Suppressor macrophage (primary cell): ENCODE measurements around the gene CBX7.
A peak's percentile ranks its signal among the peaks of the same experiment; 100 is the strongest.
"Not testable (repeated sequence)": the region's sequence is repeated elsewhere in the genome, so short reads cannot be mapped to it uniquely, and the experiment has no call there.

ENCODE experiments used
- DNase-seq, 4 experiments: peaks; one replicate each; pipeline ENCODE4 v3.0.0-alpha.2; 2020 to 2022

Gene CBX7

GRCh38 chr22:39174498-39175352, 22.2 kb upstream of the CBX7 start:
- DNase-seq: peak; percentile 41 to 66 (median 60)

DNA sequence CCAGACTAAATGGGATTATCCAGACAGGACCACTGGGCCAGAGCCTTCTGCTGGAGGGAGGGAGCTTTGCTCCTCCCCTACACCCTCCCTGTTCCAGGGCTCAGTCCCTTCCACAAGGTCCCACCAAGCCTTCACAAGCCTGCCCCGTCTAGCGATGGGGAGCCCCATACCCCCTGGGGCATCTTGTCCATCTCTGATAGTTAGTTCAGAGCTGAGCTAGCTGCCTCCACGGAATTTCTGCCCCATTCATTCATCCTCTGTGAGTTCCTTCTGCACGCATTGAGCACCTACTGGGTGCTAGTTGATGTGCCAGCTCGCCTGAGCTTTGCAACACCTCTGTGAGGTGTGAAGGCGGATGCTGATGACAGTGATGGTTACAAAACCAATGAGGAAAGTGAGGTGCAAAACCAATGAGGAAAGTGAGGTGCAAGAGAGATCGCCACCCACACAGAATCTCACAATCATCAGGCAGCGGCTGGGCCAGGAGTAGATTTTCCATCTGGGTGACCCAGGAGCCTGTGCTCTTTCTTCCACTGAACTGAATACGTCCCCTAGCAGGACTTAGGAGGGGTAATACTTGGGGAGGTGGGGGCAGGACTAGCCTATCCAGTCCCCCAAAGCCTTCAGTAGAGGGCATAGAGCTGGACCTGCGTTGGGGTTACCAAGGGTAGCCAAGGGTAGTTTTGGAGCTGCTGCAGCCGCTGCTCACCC, 21.5 kb upstream of the CBX7 start:
- peak in 1 of 4 experiments; percentile 27 for DNase-seq

DNA sequence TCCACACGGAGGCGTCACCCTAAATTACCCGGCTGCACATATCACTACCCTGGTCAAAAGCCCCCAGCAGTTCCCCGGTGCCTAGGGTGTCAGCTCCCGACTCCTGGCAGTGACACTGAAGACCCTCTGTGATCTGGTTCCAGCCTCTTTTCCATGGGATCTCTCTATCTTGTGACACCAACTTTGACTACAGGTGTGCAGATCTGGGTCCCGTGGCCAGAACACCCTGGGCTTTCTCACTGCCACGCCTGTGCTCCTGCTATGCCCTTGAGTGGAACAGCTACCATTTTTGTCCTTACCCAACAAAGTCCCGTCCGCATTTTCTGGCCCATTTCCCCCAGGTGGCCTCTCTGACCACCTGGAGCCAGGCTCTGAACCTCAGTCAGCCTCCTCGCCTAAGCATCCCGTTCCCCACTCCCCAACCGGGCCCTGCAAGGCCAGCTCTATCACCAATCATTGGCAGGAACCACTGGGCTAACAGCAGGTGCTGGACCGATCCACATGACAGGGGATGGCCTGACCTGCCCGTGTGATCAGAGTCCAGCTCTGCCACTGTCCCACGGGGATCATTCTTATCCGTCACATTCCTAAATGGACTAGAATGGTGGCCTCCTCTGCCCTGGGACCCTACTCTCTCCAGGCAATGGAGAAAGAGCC, 20.7 kb upstream of the CBX7 start:
- no peak for DNase-seq

- not testable (repeated sequence) for DNase-seq
Measured at GRCh38 chr22:39172265-39173049, 20.0 kb upstream of the CBX7 start.

DNA sequence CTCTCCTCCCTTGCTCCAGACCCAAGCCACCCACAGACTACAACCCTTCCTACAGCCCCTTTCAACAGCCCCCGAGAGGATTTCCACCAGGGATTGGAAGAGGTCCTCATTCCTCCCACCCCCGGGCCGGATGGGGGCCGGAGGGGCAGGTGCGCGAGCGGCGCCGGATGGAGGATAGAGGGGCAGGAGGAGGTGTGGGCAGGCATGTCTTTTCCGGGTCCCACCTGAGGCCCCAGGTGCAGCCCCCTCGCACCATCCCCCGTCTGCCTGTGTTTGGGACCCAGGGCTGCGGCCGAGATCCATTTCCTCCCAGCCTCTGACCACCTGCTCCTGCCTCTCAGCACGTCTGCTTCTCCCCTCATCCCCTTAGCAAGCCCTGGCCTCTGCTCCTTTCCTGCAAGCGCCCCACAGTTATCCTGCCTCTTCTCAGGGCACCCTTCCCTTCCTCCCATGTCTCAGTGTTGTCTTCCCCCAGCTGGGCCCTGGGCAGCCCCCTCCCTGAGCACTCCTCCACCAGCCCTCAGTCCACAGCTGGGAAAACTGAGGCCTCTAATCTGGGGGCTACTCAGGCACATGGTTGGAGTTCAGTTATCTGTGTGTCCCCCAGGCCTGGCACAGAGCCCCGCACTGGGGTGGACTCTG, 19.3 kb upstream of the CBX7 start:
- no peak for DNase-seq

GRCh38 chr22:39170825-39171622, 18.5 kb upstream of the CBX7 start:
- DNase-seq: peak; percentile 83 to 94 (median 92)

GRCh38 chr22:39169797-39170466, 17.5 kb upstream of the CBX7 start:
- DNase-seq: no peak

GRCh38 chr22:39166547-39166946, 14.1 kb upstream of the CBX7 start:
- DNase-seq: no peak

DNA sequence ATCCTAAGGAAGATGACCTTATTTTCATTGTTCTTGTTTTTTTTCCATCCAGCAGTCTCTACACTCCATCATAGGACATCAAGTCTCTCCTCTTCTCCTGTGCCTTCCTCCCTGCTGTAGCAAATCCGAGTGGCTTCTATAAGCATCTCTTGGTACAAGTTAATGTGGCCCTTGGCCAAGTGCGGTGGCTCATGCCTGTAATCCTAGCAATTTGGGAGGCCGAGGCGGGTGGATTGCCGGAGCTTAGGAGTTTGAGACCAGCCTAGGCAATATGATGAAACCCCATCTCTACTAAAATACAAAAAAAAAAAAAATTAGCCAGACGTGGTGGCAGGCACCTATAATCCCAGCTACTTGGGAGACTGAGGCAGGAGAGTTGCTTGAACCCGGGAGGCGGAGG, 3.6 kb upstream of the CBX7 start:
- DNase-seq: not testable (repeated sequence)

DNA sequence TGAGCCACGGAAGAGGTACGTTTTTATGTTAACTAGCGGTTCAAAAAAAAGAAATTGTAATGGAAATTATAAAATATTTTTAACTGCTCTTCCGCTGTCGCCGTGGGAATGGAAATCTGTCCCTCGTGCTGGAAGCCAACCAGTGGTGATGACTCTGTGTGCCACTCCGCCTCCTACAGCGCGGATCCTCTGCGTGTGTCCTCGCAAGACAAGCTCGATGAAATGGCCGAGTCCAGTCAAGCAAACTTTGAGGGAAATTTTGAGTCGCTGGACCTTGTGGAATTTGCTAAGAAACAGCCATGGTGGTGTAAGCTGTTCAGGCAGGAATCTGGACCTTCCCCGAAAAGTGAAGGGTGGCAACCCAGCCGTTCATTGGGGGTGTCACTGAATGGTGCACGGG, 2.9 kb upstream of the CBX7 start:
- no peak for DNase-seq

DNA sequence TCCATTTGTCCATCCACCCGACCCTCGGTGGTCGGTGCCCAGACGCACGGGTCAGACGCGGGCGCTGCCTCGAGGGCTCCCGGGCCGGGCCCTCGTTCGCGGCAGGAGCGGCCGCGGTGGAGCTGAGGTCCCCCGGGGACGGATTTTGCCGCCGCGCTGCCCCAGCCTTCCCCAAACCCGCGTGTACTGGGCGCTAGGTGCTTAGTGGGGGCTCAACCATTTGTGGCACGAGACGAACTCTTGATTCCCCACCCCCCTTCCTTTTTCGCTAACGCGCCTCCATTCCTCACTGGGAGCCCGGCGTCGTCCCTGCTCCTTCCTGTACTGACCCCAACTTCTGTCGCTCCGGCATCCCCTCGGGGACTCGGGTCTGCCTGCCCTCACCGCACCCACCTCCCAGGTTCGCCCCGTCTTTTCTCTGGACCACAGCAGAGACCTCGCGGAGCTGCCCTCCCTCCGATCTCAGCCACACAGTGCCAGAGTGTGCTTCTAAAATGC, 789 bp upstream of the CBX7 start:
- peak in 1 of 4 experiments; percentile 15 for DNase-seq

GRCh38 chr22:39152024-39152510, 413 bp downstream of the CBX7 start:
- DNase-seq: no peak

DNA sequence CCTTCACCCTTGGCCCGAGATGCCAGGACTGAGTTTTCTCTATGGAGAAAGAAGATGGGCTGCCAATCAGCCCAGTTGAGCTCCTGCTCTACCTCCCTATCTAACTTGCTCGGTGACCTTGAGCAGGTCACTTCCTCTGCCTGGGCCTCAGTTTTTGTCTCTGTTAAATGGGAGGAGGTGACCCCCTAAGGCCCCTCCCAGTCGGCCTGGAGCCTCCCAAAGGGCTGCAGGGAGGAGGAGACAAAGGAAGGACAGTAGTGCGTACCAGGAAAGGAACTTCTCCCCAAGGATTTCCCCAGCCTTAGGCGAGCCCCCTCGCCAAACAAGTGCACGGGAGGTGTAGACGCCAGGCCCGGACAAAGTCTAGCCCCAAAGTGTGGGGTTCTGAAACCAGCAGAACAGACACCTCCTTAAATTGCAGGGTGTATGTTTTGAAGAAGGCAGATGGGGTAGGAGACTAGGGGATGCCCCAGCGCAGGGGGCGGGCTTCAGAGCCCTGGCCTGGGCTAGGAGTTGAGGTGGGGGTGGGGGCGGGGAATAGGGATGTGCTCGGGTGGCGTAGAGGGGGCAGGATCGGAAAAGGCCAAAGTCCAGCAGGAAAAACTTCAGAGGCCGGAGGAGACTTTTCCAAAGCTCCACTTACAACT, 1.0 kb downstream of the CBX7 start:
- no peak for DNase-seq

- DNase-seq: no peak
Measured at GRCh38 chr22:39150848-39151215, 1.6 kb downstream of the CBX7 start.

- DNase-seq: no peak
Measured at GRCh38 chr22:39149915-39150847, 2.3 kb downstream of the CBX7 start.

DNA sequence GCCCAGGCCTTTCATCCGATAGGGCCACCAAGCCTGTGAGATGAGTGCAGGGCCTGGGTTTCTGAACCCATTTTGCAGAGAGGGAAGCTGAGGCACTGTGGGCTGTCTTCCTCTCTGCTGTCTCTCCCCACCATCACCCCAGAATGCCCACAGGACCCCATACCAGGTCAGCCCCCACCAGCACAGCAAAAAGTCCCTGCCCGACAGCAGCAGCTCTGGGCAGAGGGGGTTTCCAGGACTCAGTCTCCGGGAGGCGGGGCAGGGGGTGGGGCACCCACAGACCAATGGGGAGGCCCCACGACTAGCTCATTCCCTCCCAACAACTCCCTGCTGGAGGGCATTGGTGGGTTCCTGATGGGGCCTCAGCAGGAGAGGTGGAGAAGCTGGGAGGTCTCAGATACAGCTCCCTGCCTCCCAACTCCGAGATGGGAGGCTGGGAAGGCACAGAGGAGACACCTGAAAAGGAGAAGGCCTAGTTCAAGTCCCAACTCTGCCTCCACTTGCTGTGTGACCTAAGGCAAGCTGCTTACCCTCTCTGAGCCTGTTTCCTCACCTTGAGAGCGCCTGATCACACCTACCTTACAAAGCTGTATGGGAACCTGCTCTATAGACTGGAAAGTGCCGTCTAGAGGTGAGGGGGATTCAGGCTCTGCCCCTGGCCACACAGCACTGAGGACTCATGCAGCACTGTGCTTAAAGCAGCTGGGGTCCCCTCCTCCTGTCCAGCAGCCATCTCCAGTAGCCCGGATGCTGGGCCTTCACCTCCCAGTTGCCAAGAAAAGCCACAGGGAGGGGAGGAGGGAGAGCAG, 3.5 kb downstream of the CBX7 start:
- no peak for DNase-seq

- DNase-seq: no peak
Measured at GRCh38 chr22:39148026-39148726, 4.3 kb downstream of the CBX7 start.
